HG02610 (cell line): ENCODE results near the gene CC2D1A.
"Not testable (repeated sequence)": the region's sequence is repeated elsewhere in the genome, so short reads cannot be mapped to it uniquely, and the experiment has no call there.

Experiments
- ATAC-seq: cut with Tn5 transposase; IDR thresholded peaks from one replicate; pipeline ENCODE4 v1.9.1; 2021; ENCODE audit warnings: mild to moderate bottlenecking, moderate library complexity; ENCODE audit not compliant: unreplicated experiment

The CC2D1A gene

GRCh38 chr19:13902993-13903555 is 2.9 kb upstream of the CC2D1A start:
- no peak for ATAC-seq

- ATAC-seq = peak; percentile 11
Observed at GRCh38 chr19:13906521-13906904, 512 bp downstream of the CC2D1A start.

DNA sequence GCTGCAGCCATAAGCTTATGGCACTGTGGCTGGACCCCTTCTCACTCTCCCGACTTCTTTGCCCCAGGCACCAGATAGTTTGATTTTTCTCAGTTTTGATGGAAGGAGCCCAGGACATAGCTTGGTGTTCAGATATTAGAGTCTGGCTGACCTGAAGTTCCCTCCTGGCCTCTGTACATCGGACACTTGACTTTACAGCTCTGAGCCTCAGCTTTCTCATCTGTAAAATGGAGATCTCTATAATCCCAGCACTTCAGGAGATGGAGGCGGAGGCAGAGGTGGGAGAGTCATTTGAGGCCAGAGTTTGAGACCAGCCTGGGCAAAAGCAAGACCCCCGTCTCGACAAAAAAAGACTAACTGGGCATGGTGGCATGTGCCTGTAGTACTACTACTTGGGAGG is 909 bp downstream of the CC2D1A start:
- ATAC-seq = no peak

DNA sequence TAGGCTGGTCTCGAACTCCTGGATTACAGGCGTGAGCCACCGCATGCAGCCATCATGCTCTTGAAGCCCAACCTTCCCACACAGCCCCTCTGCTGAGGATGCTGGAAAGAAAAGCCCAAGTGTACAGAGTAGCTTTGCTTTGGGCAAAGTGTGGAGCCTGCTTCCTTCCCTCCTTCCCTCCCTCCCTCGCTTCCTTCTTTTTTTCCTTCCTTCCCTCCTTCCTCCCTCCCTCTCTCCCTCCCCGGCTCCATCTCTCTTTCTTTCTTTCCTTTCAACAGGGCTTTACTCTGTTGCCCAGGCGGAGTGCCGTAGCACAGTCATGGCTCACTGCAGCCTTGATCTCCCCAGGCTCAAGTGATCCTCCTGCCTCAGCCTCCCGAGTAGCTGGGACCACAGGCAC is 2.7 kb downstream of the CC2D1A start:
- ATAC-seq = no peak

DNA sequence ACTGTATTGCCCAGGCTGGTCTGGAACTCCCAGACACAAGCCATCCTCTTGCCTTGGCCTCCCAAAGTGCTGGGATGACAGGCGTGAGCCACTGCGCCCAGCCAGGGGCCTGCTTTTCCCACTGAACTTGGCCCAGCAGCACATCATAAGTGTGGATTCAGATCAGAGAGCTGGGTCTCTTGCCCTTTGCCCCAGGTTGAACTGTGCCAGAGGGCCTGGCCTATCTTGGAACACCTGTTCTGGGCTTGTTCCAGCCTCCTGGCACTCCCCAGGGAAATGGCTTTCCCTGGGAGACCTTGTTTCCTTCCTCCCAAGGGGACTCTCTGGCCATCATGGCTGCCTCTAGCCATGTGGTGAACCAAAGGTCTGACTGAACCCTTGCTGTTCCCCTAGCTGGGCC is 3.4 kb downstream of the CC2D1A start:
- no peak for ATAC-seq

DNA sequence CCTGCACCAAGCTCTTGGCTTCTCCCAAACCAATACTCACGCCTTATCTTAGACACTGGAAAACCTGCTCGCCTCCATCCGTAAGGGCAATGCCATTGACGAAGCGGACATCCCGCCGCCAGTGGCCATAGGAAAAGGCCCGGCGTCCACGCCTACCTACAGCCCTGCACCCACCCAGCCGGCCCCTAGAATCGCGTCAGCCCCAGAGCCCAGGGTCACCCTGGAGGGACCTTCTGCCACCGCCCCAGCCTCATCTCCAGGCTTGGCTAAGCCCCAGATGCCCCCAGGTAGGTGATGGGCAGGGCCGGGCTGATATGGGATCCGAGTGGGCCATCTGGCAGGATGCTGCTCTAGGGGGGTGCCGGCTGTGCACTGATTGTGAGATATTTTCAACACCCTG is 7.4 kb downstream of the CC2D1A start:
- no peak for ATAC-seq

- ATAC-seq = no peak
Observed at GRCh38 chr19:13914777-13915176, 8.8 kb downstream of the CC2D1A start.

DNA sequence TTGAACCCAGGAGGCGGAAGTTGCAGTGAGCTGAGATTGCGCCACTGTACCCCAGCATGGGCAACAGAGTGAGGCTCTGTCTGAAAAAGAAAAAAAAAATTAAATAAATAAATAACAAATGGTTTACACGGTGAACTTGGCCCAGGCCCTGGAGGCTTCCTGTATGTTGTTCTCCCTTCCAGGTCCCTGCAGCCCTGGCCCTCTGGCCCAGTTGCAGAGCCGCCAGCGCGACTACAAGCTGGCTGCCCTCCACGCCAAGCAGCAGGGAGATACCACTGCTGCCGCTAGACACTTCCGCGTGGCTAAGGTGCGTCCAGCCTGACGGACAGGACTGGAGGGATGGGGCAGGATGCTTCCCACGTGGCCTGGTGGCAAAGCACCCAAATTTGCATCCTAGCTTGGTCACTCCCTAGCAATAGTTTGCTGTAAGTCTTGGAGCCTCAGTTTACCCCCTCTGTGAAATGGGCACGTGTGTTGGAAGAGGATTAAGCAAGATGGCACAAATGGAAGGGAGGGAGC is 11.9 kb downstream of the CC2D1A start:
- no peak for ATAC-seq

GRCh38 chr19:13918726-13919411 is 12.9 kb downstream of the CC2D1A start:
- no peak for ATAC-seq

DNA sequence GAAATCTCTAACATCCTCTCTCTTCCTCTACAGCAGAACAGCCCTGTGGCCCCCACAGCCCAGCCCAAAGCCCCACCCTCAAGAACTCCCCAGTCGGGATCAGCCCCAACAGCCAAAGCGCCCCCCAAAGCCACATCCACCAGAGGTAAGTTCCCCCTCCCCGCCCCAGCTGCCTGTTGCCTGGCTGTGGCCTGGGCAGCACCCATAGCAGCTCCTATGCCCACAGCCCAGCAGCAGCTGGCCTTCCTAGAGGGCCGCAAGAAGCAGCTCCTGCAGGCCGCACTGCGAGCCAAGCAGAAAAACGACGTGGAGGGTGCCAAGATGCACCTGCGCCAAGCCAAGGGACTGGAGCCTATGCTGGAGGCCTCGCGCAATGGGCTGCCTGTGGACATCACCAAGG is 14.5 kb downstream of the CC2D1A start:
- no peak for ATAC-seq

DNA sequence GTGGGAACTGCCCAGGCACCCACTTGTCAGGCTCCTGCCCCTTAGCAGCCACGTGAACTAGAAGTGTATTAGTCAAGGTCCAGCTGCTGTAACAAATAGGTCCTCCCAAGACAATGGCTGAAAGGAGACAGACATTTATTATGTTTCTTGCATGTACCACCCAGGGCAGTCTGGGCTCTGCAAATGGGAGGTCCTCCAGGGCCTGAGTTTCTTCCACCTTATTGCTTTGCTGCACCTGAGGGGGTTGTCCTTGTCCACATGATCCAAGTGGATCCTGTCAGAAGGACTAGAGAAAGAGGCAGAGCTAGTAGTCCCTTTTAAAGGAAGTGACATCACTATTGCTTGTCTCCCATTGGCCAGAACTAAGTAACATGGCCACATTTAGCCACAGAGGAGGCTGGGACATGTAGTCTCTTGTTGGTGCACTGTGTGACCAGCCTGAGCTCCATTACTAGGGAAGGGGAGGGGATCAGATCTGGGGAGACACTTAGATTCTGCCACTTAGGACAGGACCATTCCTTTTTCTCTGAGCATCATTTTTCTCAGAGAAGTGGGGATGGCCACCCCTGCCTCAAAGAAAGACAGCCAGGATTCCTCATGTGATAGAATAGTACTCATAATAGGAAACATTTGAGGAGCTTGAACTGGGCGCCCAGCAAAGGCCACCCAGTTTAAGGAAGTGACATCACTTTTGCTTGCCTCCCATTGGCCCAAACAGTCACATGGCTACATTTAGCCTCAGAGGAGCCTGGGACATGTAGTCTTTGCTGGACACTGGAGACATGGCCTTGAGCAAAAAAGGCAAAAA is 15.1 kb downstream of the CC2D1A start:
- no peak for ATAC-seq

DNA sequence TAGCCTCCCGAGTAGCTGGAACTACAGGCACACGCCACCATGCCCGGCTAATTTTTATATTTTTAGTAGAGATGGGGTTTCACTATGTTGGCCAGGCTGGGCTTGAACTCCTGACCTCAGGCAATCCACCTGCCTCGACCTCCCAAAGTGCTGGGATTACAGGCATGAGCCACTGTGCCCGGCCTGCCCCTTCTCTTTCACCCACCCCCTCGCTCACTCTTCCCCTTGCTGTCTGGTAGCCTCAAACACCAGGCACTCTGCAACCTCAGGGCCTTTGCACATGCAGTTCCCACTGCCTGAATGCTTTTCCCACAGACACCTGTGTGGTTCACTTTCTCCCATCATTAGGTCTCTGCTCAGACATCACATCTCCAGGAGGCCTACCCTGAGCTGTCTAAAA is 16.1 kb downstream of the CC2D1A start:
- ATAC-seq = not testable (repeated sequence)

- ATAC-seq = no peak
Observed at GRCh38 chr19:13923194-13923987, 17.4 kb downstream of the CC2D1A start.

DNA sequence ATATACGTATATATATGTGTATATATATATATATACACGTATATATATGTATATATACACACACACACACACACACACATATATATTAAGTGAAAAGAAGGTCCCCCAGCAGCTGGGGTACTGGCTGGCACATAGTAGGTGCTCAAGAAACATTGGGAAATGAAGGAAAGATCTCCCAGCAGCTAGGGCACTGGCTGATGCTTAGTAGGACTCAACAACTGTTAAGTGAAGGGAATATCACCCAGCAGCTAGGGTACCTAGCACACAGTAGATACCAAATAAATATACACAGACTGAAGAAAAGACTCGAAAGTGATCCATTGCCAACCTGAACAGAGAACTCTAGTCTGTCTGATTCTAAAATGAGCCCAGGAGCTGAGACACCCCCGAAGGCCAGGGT is 20.0 kb downstream of the CC2D1A start:
- ATAC-seq = no peak

DNA sequence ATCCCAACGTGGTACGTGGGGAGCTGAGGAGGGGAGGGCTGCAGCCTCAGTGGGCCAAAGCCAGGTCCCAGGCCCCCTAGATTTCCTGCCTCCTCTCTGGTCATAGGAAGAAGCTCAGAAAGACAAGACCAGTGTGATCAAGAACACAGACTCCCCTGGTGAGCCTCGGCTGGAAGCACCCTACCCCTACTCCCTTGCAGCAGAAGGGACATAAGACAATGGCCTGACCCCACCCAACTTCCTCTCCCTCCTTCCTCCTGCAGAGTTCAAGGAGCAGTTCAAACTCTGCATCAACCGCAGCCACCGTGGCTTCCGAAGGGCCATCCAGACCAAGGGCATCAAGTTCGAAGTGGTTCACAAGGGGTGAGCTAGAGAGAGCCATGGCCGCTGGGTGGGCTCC is 20.7 kb downstream of the CC2D1A start:
- ATAC-seq = no peak

DNA sequence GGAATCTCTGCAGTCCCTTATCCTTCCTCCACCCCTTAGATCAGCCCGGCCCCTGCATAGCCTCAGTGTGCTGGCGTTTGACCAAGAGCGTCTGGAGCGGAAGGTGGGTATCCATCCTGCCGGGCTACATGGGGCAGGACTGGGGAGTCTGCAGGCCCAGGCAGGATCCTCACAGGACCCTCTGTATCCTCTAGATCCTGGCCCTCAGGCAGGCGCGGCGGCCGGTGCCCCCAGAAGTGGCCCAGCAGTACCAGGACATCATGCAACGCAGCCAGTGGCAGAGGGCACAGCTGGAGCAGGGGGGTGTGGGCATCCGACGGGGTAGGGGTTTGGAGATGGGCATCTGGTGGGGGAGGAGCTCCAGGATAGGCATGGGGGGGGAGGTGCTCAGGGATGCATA is 23.3 kb downstream of the CC2D1A start:
- ATAC-seq = no peak

GRCh38 chr19:13929956-13930355 is 24.0 kb downstream of the CC2D1A start:
- no peak for ATAC-seq

DNA sequence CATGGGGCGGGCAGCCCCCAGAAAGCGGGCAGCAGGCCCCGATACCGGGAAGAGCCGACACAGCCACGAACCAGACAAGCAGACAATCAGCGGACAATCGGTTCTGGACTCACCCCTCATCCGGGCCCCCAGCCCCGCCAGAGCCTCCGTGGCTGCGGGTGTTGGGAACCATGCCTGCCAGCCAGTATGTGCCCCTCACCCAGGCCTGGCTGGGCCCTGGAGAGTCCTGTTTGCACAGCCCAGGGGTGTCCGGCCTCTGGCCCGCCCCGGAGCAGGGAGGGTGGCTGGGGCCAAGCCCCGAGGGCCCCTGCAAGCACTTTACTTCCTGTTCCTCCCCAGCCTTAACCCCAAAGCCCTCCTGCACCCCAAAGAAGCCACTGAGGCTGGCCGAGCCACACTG is 24.4 kb downstream of the CC2D1A start:
- no peak for ATAC-seq

DNA sequence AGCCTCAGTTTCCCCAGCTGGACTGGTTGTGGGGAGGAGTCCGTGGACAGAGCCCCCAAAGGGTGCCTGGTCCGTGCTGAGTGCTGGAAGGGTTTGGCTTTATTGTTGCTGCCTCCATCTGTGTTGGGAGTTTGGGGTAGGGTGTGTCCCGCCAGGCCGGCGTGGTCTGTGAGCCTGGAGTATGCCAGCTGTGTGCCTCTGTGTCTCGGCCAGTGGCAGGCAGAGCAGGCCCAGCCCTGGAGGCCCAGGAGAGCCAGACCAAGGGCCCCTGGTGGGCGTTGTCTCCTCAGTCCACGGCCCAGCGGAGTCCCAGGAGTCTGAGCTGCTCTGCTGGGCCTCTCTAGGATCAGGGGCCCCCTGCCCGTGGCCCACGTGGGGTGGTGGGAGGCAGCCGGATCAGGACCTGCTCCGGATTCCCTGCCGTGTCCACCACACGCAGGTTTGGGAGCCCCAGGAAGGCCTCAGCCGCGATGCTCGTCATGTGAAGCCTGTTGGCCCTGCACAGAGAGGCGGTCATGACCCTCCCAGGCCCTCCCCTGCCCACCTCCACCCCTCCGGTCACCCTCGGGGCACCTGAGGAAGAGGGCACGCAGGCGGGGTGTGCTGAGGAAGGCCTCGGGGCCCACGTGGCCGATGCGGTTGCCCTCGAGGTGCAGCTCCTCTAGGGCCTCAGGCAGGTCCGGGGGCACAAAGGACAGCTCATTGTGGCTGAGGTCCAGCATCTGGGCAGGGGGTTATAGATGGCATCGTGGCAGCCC is 25.6 kb downstream of the CC2D1A start:
- no peak for ATAC-seq

DNA sequence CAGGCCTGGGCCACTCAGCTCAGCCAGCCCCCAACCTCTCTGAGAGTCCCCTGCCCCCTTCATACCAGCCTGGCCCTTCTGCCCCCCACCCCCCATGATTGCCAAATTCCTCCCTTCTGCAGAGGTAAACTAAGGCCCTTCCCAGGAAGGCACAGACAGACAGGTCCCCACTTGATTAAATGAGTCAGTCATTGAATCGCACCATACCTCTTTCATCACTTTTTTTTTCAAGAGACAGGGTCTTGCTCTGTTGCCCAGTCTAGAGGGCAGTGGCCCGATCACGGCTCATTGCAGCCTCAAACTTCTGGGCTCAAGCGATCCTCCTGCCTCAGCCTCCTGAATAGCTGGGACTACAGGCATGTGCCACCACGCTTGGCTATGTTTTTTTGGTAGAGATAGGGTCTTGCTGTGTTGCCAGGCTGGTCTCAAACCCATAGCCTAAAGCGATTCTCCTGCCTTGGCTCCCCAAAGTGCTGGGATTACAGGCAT is 26.2 kb downstream of the CC2D1A start:
- ATAC-seq = no peak
